ENCODE measurements around the gene SOCS6.

- TF ChIP-seq CTCF (conservative IDR thresholded peaks at IDR 0.05 in 1 of 2, IDR thresholded peaks at IDR 0.05 in 1 of 2; ENCODE audit: low read depth in 1 of 2, low read length in 2 of 2) (no peak), EZH2 (IDR thresholded peaks at IDR 0.05; ENCODE audit: low read length, missing control alignments) (no peak)
These were observed 75.0 kb downstream of the SOCS6 start for GRCh38 chr18:70363861-70364260.
